ENCODE measurements around the gene TBC1D9B.

DNA sequence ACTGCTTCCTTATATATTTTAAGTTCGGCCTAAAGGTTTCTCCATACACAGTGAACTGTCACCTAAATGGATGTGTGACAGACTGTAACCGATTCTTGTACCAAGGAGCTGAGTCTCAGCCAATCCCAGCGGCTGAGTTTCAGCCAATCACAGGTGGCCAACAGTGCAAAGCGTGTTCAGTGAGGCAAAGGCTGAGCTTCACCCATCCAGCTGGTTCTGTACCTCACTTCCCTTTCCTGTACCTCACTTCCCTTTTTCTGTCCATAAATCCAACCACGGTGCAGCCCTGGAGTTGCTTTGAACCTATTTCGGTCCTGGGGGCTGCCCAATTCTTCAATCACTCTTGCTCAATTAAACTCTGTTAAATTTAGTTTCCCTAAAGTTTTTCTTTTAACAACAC lies 15.7 kb upstream of the TBC1D9B start:
- TF ChIP-seq RAD21 (IDR thresholded peaks at IDR 0.05; ENCODE audit: low read depth) (no peak), POLR2AphosphoS5 (IDR thresholded peaks at IDR 0.05; ENCODE audit: low read depth, low read length) (no peak), SP1 (IDR thresholded peaks at IDR 0.05; ENCODE audit: low read depth) (no peak)
- TF ChIP-seq, protein P1, sequence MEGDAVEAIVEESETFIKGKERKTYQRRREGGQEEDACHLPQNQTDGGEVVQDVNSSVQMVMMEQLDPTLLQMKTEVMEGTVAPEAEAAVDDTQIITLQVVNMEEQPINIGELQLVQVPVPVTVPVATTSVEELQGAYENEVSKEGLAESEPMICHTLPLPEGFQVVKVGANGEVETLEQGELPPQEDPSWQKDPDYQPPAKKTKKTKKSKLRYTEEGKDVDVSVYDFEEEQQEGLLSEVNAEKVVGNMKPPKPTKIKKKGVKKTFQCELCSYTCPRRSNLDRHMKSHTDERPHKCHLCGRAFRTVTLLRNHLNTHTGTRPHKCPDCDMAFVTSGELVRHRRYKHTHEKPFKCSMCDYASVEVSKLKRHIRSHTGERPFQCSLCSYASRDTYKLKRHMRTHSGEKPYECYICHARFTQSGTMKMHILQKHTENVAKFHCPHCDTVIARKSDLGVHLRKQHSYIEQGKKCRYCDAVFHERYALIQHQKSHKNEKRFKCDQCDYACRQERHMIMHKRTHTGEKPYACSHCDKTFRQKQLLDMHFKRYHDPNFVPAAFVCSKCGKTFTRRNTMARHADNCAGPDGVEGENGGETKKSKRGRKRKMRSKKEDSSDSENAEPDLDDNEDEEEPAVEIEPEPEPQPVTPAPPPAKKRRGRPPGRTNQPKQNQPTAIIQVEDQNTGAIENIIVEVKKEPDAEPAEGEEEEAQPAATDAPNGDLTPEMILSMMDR (IDR thresholded peaks at IDR 0.05 in 2 of 3, conservative IDR thresholded peaks at IDR 0.05 in 1 of 3; ENCODE audit: borderline replicate concordance in 1 of 3, insufficient read depth in 1 of 3, low read depth in 2 of 3, low read length in 2 of 3) = no peak
- TF ChIP-seq, protein P2, sequence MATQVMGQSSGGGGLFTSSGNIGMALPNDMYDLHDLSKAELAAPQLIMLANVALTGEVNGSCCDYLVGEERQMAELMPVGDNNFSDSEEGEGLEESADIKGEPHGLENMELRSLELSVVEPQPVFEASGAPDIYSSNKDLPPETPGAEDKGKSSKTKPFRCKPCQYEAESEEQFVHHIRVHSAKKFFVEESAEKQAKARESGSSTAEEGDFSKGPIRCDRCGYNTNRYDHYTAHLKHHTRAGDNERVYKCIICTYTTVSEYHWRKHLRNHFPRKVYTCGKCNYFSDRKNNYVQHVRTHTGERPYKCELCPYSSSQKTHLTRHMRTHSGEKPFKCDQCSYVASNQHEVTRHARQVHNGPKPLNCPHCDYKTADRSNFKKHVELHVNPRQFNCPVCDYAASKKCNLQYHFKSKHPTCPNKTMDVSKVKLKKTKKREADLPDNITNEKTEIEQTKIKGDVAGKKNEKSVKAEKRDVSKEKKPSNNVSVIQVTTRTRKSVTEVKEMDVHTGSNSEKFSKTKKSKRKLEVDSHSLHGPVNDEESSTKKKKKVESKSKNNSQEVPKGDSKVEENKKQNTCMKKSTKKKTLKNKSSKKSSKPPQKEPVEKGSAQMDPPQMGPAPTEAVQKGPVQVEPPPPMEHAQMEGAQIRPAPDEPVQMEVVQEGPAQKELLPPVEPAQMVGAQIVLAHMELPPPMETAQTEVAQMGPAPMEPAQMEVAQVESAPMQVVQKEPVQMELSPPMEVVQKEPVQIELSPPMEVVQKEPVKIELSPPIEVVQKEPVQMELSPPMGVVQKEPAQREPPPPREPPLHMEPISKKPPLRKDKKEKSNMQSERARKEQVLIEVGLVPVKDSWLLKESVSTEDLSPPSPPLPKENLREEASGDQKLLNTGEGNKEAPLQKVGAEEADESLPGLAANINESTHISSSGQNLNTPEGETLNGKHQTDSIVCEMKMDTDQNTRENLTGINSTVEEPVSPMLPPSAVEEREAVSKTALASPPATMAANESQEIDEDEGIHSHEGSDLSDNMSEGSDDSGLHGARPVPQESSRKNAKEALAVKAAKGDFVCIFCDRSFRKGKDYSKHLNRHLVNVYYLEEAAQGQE (IDR thresholded peaks at IDR 0.05; ENCODE audit: low read depth) = no peak

Measured in HCT116 (cell line).